IMR-90 (cell line): ENCODE results near the gene CTNNA2. TPM values are rescaled to one million over a fixed set of nuclear protein-coding genes. Genes with fewer than 3 reads are reported as not detected.

ENCODE experiments used
- ATAC-seq: fragments of 200-7000 bp; cut with Tn5 transposase; 2 replicates; pipeline ENCODE4 v1.9.1; 2020; ENCODE audit warnings: low read depth, mild to moderate bottlenecking, moderate library complexity
- BruUV-seq: library from RNA; stranded (reverse); fragments of 400-500 nt; replicated peaks from 2 replicates; lab custom pipeline; 2021; lab: Mats Ljungman, UMichigan
- CTCF ChIA-PET: fragments of 300-600 bp; formaldehyde crosslinking; extraction: SDS; loops from one replicate; lab custom pipeline; 2021; ENCODE audit warnings: antibody characterized with exemption; lab: Yijun Ruan, JAX
- POLR2A ChIA-PET: fragments of 300-600 bp; sonication (Branson Sonifier 250); formaldehyde crosslinking; loops from one replicate; lab custom pipeline; 2022; ENCODE audit warnings: antibody characterized with exemption; ENCODE audit not compliant: unreplicated experiment; lab: Charles Lee
- DNase-seq: peaks from one replicate; pipeline ENCODE4 v3.0.0; 2013
- H2AFZ ChIP-seq: replicated peaks from 2 replicates; pipeline ENCODE3; 2013; ENCODE audit warnings: low read length, mild to moderate bottlenecking; ENCODE audit not compliant: poor library complexity
- H2AK5ac ChIP-seq: 2 replicates; pipeline ENCODE4 v1.6.1; 2013; ENCODE audit warnings: low read depth, low read length, inconsistent platforms
- H2AK9ac ChIP-seq: replicated peaks from 2 replicates; pipeline ENCODE3; 2013; ENCODE audit warnings: mild to moderate bottlenecking, low read depth, low read length, moderate library complexity; ENCODE audit not compliant: poor library complexity
- H2BK120ac ChIP-seq: 2 replicates; pipeline ENCODE4 v1.6.1; 2013; ENCODE audit warnings: low read depth, low read length, inconsistent platforms
- H2BK15ac ChIP-seq: 3 replicates; pipeline ENCODE4 v1.6.1; 2013; ENCODE audit warnings: low read depth, low read length, inconsistent platforms
- H2BK20ac ChIP-seq: 2 replicates; pipeline ENCODE4 v1.6.1; 2013; ENCODE audit warnings: low read depth, mild to moderate bottlenecking, inconsistent platforms, low read length, moderate library complexity
- H2BK5ac ChIP-seq: 2 replicates; pipeline ENCODE4 v1.6.1; 2013; ENCODE audit warnings: mild to moderate bottlenecking, low read depth, low read length, inconsistent platforms; ENCODE audit not compliant: poor library complexity, severe bottlenecking
- H3K14ac ChIP-seq: replicated peaks from 2 replicates; pipeline ENCODE4 v1.6.1; 2013; ENCODE audit warnings: low read depth, low read length, inconsistent platforms
- H3K18ac ChIP-seq: 2 replicates; pipeline ENCODE4 v1.6.1; 2013; ENCODE audit warnings: low read depth, low read length, control low read depth
- H3K23ac ChIP-seq: 2 replicates; pipeline ENCODE4 v1.6.1; 2013; ENCODE audit warnings: low read depth, low read length, inconsistent platforms
- H3K27ac ChIP-seq: 2 replicates; pipeline ENCODE4 v1.5.1; 2013; ENCODE audit warnings: mild to moderate bottlenecking, control low read depth, low read length; ENCODE audit not compliant: insufficient read depth
- H3K27me3 ChIP-seq: 2 replicates; pipeline ENCODE4 v1.6.1; 2013; ENCODE audit warnings: low read length; ENCODE audit not compliant: control insufficient read depth, insufficient read depth
- H3K36me3 ChIP-seq: 2 replicates; pipeline ENCODE4 v1.6.1; 2013; ENCODE audit warnings: low read length, mixed read lengths; ENCODE audit not compliant: control insufficient read depth, insufficient read depth
- H3K4ac ChIP-seq: 2 replicates; pipeline ENCODE4 v1.6.1; 2013; ENCODE audit warnings: low read depth, low read length, inconsistent platforms
- H3K4me1 ChIP-seq: 2 replicates; pipeline ENCODE4 v1.6.1; 2013; ENCODE audit warnings: low read length, mixed read lengths; ENCODE audit not compliant: control insufficient read depth, insufficient read depth
- H3K4me2 ChIP-seq: 2 replicates; pipeline ENCODE4 v1.6.1; 2013; ENCODE audit warnings: low read depth, mild to moderate bottlenecking, control low read depth, low read length, moderate library complexity
- H3K4me3 ChIP-seq: 2 replicates; pipeline ENCODE4 v1.5.1; 2013; ENCODE audit warnings: low read depth, mild to moderate bottlenecking, control low read depth, low read length, moderate library complexity; ENCODE audit not compliant: insufficient read depth
- H3K56ac ChIP-seq: 2 replicates; pipeline ENCODE4 v1.6.1; 2013; ENCODE audit warnings: low read length, inconsistent platforms; ENCODE audit not compliant: insufficient read depth; ENCODE audit errors: extremely low read depth
- H3K79me1 ChIP-seq, 2 experiments: 2 replicates each; pipeline ENCODE4 v1.6.1; 2013; ENCODE audit warnings: low read length in 2 of 2, inconsistent platforms in 1 of 2, low read depth in 1 of 2
- H3K9ac ChIP-seq: 2 replicates; pipeline ENCODE4 v1.6.1; 2013; ENCODE audit warnings: low read depth, low read length, control low read depth
- H3K9me1 ChIP-seq: 2 replicates; pipeline ENCODE4 v1.6.1; 2013; ENCODE audit warnings: low read length, inconsistent platforms; ENCODE audit not compliant: insufficient read depth
- H3K9me3 ChIP-seq: 2 replicates; pipeline ENCODE4 v1.6.1; 2013; ENCODE audit warnings: low read length; ENCODE audit not compliant: control insufficient read depth, insufficient read depth
- H4K20me1 ChIP-seq: 2 replicates; pipeline ENCODE4 v1.6.1; 2013; ENCODE audit warnings: low read length, inconsistent platforms; ENCODE audit not compliant: insufficient read depth
- H4K5ac ChIP-seq: 2 replicates; pipeline ENCODE4 v1.6.1; 2013; ENCODE audit warnings: mild to moderate bottlenecking, low read depth, low read length, control low read depth
- H4K8ac ChIP-seq, 2 experiments: 2 replicates each; pipeline ENCODE4 v1.6.1; 2013; ENCODE audit warnings: low read depth in 2 of 2, low read length in 2 of 2, control low read depth in 1 of 2, inconsistent platforms in 1 of 2
- H4K91ac ChIP-seq: 2 replicates; pipeline ENCODE4 v1.6.1; 2013; ENCODE audit warnings: low read depth, low read length, inconsistent platforms; ENCODE audit not compliant: insufficient read depth
- BHLHE40 ChIP-seq: fragments of 150-350 bp; IDR thresholded peaks from 2 replicates; pipeline ENCODE4 v1.6.1; 2016; ENCODE audit warnings: mild to moderate bottlenecking, low read depth, low read length
- CEBPB ChIP-seq: IDR thresholded peaks from 2 replicates; pipeline ENCODE4 v1.6.1; 2012; ENCODE audit warnings: low read depth, low read length, improper control_type of control experiment
- CHD1 ChIP-seq: IDR thresholded peaks from 2 replicates; pipeline ENCODE4 v1.6.1; 2012; ENCODE audit warnings: low read depth, low read length, improper control_type of control experiment
- CTCF ChIP-seq: conservative IDR thresholded peaks from 2 replicates; pipeline ENCODE4 v1.5.1; 2012; ENCODE audit warnings: mild to moderate bottlenecking, low read depth, low read length, improper control_type of control experiment
- MAFK ChIP-seq: IDR thresholded peaks from 2 replicates; pipeline ENCODE4 v1.6.1; 2012; ENCODE audit warnings: low read depth, low read length, improper control_type of control experiment
- MAZ ChIP-seq: IDR thresholded peaks from 2 replicates; pipeline ENCODE4 v1.6.1; 2012; ENCODE audit warnings: low read depth, mild to moderate bottlenecking, low read length, improper control_type of control experiment, moderate library complexity, borderline replicate concordance
- MXI1 ChIP-seq: IDR thresholded peaks from 2 replicates; pipeline ENCODE4 v1.6.1; 2012; ENCODE audit warnings: low read depth, mild to moderate bottlenecking, low read length, moderate library complexity, borderline replicate concordance
- NFE2L2 ChIP-seq: fragments of 150-350 bp; IDR thresholded peaks from 2 replicates; pipeline ENCODE4 v1.6.1; 2016; ENCODE audit warnings: low read depth, mild to moderate bottlenecking, low read length
- POLR2A ChIP-seq: IDR thresholded peaks from 2 replicates; pipeline ENCODE4 v1.6.1; 2012; ENCODE audit warnings: mild to moderate bottlenecking, low read depth, low read length
- RCOR1 ChIP-seq: IDR thresholded peaks from 2 replicates; pipeline ENCODE4 v1.6.1; 2012; ENCODE audit warnings: mild to moderate bottlenecking, low read length, improper control_type of control experiment; ENCODE audit not compliant: insufficient replicate concordance
- RFX5 ChIP-seq: IDR thresholded peaks from 2 replicates; pipeline ENCODE4 v1.8.0; 2012; ENCODE audit warnings: low read depth, mild to moderate bottlenecking, low read length, moderate library complexity
- SMC3 ChIP-seq: fragments of 150-350 bp; IDR thresholded peaks from 2 replicates; pipeline ENCODE4 v1.6.1; 2016; ENCODE audit warnings: low read depth, mild to moderate bottlenecking, antibody characterized with exemption, low read length, moderate library complexity
- USF2 ChIP-seq: fragments of 150-350 bp; IDR thresholded peaks from 2 replicates; pipeline ENCODE4 v1.6.1; 2017; ENCODE audit warnings: mild to moderate bottlenecking, antibody characterized with exemption, low read length, low read depth
- WGBS, 2 experiments: methylation state at CpG; one replicate each; pipeline versions ENCODE4 v1.1.5 to v1.1.7; 2013; ENCODE audit warnings: missing lambda C conversion rate in 2 of 2; ENCODE audit not compliant: insufficient read length in 1 of 2; ENCODE audit errors: extremely low coverage in 2 of 2; 5-methylcytosine and 5-hydroxymethylcytosine counted together
- dilution Hi-C: fragments of 300-500 bp; cut with HindIII; formaldehyde crosslinking; loops from one replicate; pipeline ENCODE4 v1.14.3; 2018; ENCODE audit warnings: low sequenced_read_pairs; ENCODE audit not compliant: unreplicated experiment
- in situ Hi-C: fragments of 300-500 bp; cut with MboI; formaldehyde crosslinking; loops from 3 replicates; pipeline ENCODE4 v1.14.3; 2019; ENCODE audit warnings: low sequenced_read_pairs, inconsistent platforms, mixed read lengths
- intact Hi-C: fragments of 100-400 bp; cut with micrococcal nuclease; formaldehyde crosslinking; loops from 2 replicates; pipeline ENCODE4 v1.10.0; 2022
- polyA plus RNA-seq, 3 experiments: library from polyadenylated mRNA; depleted of rRNA; stranded (reverse); fragments of >200 nt; gene quantifications; 2 replicates each; pipeline ENCODE4 v1.2.3, GENCODE V29; 2012; ENCODE audit warnings: low replicate concordance in 1 of 3
- total RNA-seq: library from RNA; depleted of rRNA; stranded (reverse); fragments of >200 nt; gene quantifications from 2 replicates; pipeline ENCODE4 v1.2.3, GENCODE V29; 2012

The CTNNA2 gene
- total and polyA plus RNA-seq, 2 of the 4 experiments (the other 2 are of a cell fraction), result not detected

GRCh38 chr2:79771493-79771892 lies 258.6 kb downstream of the CTNNA2 start:
- H2AK9ac ChIP-seq, result no peak overlapping the region
- H3K56ac ChIP-seq, result no peak overlapping the region
- H2BK20ac ChIP-seq, result no peak overlapping the region
- H3K4me2 ChIP-seq, result no peak overlapping the region
- DNase-seq (no peak), ATAC-seq (no peak)
- dilution Hi-C loops, result no loop called here
- H2AFZ ChIP-seq, result no peak overlapping the region
- H3K9me3 ChIP-seq, result no peaks in the 10 kb centered on the region
- H3K14ac ChIP-seq, result no peak overlapping the region
- no peak overlapping the region for H3K9ac ChIP-seq
- H4K20me1 ChIP-seq, result no peaks in the 10 kb centered on the region
- H3K4me1 ChIP-seq, result no peaks in the 10 kb centered on the region
- H3K23ac ChIP-seq, result no peak overlapping the region
- intact Hi-C loops, result no loop called here
- in situ Hi-C loops, result loop anchor here (25.0 kb wide), 1 partner anchor 109 kb away; no protein-coding TSS in a partner anchor
- no peak overlapping the region for H4K8ac ChIP-seq
- no TSS peak for BruUV-seq
- H3K9me1 ChIP-seq, result no peaks in the 10 kb centered on the region
- WGBS, 2 experiments, result no CpG with 5 or more reads among the region's 3 CpGs
- no peak overlapping the region for H2BK15ac ChIP-seq
- no peak overlapping the region for H2BK120ac ChIP-seq
- H3K18ac ChIP-seq, result no peak overlapping the region
- H3K36me3 ChIP-seq, result no peaks in the 10 kb centered on the region
- no peak overlapping the region for H4K91ac ChIP-seq
- no peak overlapping the region for H2AK5ac ChIP-seq
- no peak overlapping the region for H3K27ac ChIP-seq
- H3K4me3 ChIP-seq, result no peak overlapping the region
- CTCF ChIA-PET, result interaction anchor here (1.4 kb wide), 1 partner anchor 10 kb away, joined by 3 read pairs; no protein-coding TSS in a partner anchor
- no peak overlapping the region for H4K5ac ChIP-seq
- no peak overlapping the region for H2BK5ac ChIP-seq
- POLR2A ChIA-PET, result no interaction called here
- no peaks in the 10 kb centered on the region for H3K79me1 ChIP-seq
- H3K27me3 ChIP-seq, result no peaks in the 10 kb centered on the region
- TF ChIP-seq POLR2A (no peak), CEBPB (no peak), NFE2L2 (no peak), BHLHE40 (no peak), MAFK (no peak), USF2 (no peak), CTCF (no peak), CHD1 (no peak), RCOR1 (no peak), SMC3 (no peak), MXI1 (no peak), MAZ (no peak), RFX5 (no peak)
- H3K4ac ChIP-seq, result no peak overlapping the region
